ENCODE results near the gene ATP1A2.

ATP1A2 gene

DNA sequence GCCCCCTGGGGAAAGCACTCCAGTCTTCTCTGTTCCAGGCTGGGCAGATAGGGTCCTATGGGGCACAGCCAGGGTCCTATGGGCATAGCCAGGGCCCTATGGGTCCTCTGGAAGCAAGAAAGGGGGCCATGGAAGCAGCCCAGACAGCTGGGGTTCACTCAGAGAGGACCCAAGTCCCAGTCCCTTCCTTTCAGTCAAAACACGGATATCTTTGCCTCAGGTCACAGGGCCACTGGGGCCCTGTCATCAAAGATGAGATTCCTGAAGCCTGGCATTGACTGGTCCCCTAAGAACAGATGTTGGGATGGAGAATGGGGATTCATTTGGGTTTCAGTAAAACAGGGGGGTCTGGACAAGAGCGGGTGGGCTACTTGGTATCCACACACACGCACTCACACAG is 25.7 kb upstream of the ATP1A2 start:
- Histone ChIP-seq H3F3A (ENCODE audit: control insufficient read depth, insufficient read depth) (0 out of 2 replicates have a peak, but pooled peaks cover 2% of the 10 kb centered on the region), H3K79me2 (ENCODE audit: control insufficient read depth, low read length) (no peaks in the 10 kb centered on the region), H3K9me3 (ENCODE audit: control insufficient read depth, insufficient read depth, low read length) (no peaks in the 10 kb centered on the region), H4K20me1 (ENCODE audit: control insufficient read depth, insufficient read depth, low read depth, low read length) (no peaks in the 10 kb centered on the region), H3K4me2 (ENCODE audit: low read length) (no peak overlapping the region), H3K4me1 (ENCODE audit: control insufficient read depth, low read length) (no peaks in the 10 kb centered on the region), H3K4me3 (ENCODE audit: low read length) (no peak overlapping the region), H3K27ac (ENCODE audit: low read depth, low read length) (no peak overlapping the region), H3K27me3 (ENCODE audit: control insufficient read depth, low read length) (no peaks in the 10 kb centered on the region), H3K36me3 (ENCODE audit: control insufficient read depth, low read length) (peaks cover 30% of the 10 kb centered on the region; the same call in 1 of the 2 replicates), H3K9me2 (replicated peaks; ENCODE audit: control insufficient read depth, low read length) (no peaks in the 10 kb centered on the region)
- TF ChIP-seq, protein P1, sequence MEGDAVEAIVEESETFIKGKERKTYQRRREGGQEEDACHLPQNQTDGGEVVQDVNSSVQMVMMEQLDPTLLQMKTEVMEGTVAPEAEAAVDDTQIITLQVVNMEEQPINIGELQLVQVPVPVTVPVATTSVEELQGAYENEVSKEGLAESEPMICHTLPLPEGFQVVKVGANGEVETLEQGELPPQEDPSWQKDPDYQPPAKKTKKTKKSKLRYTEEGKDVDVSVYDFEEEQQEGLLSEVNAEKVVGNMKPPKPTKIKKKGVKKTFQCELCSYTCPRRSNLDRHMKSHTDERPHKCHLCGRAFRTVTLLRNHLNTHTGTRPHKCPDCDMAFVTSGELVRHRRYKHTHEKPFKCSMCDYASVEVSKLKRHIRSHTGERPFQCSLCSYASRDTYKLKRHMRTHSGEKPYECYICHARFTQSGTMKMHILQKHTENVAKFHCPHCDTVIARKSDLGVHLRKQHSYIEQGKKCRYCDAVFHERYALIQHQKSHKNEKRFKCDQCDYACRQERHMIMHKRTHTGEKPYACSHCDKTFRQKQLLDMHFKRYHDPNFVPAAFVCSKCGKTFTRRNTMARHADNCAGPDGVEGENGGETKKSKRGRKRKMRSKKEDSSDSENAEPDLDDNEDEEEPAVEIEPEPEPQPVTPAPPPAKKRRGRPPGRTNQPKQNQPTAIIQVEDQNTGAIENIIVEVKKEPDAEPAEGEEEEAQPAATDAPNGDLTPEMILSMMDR (IDR thresholded peaks at IDR 0.05; ENCODE audit: low read depth, low read length, poor library complexity, severe bottlenecking) = no peak
- no peak for TF ChIP-seq EZH2phosphoT487 (IDR thresholded peaks at IDR 0.05; ENCODE audit: borderline replicate concordance, low read length)

DNA sequence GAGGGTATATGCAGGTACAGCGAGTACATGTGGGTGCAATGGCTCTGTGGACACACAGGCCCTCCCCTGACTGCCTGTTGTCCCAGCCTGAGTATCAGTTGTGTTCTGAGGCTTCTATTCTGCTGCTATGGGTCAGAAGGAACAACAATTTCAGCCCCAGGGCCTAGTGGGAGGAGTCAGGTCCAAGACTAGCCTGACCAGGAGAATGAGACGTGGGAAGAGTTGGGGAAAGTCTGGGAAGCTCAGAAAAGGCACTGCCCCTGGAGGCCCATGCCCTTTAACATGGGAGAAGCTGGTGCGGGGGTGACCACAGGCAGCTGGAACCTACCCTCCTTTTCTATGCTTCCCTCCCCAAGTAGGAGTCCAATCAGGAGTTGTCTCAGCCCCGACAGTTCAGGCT is 24.8 kb upstream of the ATP1A2 start:
- Histone ChIP-seq H3K9me2 (replicated peaks; ENCODE audit: control insufficient read depth, low read length) (no peaks in the 10 kb centered on the region), H4K20me1 (ENCODE audit: control insufficient read depth, insufficient read depth, low read depth, low read length) (no peaks in the 10 kb centered on the region), H3K9me3 (ENCODE audit: control insufficient read depth, insufficient read depth, low read length) (no peaks in the 10 kb centered on the region), H3K4me3 (ENCODE audit: low read length) (no peak overlapping the region), H3K4me2 (ENCODE audit: low read length) (no peak overlapping the region), H3K4me1 (ENCODE audit: control insufficient read depth, low read length) (no peaks in the 10 kb centered on the region), H3K36me3 (ENCODE audit: control insufficient read depth, low read length) (peaks cover 30% of the 10 kb centered on the region; the same call in 1 of the 2 replicates), H3K27ac (ENCODE audit: low read depth, low read length) (no peak overlapping the region), H3F3A (ENCODE audit: control insufficient read depth, insufficient read depth) (0 out of 2 replicates have a peak, but pooled peaks cover 2% of the 10 kb centered on the region), H3K27me3 (ENCODE audit: control insufficient read depth, low read length) (no peaks in the 10 kb centered on the region), H3K79me2 (ENCODE audit: control insufficient read depth, low read length) (0 out of 2 replicates have a peak, but pooled peaks cover 3% of the 10 kb centered on the region)
- no peak for TF ChIP-seq EZH2phosphoT487 (IDR thresholded peaks at IDR 0.05; ENCODE audit: borderline replicate concordance, low read length)
- TF ChIP-seq, protein P1 (IDR thresholded peaks at IDR 0.05; ENCODE audit: low read depth, low read length, poor library complexity, severe bottlenecking) = no peak

DNA sequence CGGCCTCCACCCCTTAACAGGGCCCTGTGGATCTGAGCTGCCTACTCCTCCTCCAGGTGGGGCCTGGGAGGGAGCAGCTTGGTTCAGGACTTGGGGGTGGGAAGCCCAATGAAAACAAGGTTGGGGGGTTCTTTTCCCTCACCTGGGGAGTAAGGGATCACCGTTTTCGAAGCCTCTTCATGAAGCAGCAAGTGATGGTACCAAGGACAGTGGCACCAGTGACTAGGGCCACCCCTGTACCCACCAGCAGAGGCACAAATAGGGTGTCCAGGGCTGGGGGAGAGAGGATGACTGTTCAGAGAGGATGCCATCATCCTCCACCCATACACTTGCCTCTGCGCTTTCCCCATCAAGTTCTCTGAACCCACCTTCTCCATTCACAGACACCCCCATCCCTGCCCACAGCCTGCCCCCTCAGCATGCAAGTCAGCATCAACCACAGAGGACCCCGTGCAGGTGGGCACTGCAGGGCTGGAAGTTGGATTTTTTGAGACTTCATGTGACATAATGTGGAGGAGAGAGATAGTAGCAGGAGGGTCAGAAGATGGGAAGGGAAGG is 23.8 kb upstream of the ATP1A2 start:
- H4K20me1 ChIP-seq (ENCODE audit: control insufficient read depth, insufficient read depth, low read depth, low read length) = no peaks in the 10 kb centered on the region
- peaks cover 30% of the 10 kb centered on the region; the same call in 1 of the 2 replicates for H3K36me3 ChIP-seq (ENCODE audit: control insufficient read depth, low read length)
- H3K79me2 ChIP-seq (ENCODE audit: control insufficient read depth, low read length) = peaks cover 12% of the 10 kb centered on the region
- no peak overlapping the region for H3K4me2 ChIP-seq (ENCODE audit: low read length)
- no peaks in the 10 kb centered on the region for H3K9me3 ChIP-seq (ENCODE audit: control insufficient read depth, insufficient read depth, low read length)
- H3K4me3 ChIP-seq (ENCODE audit: low read length) = no peak overlapping the region
- no peak overlapping the region for H3K27ac ChIP-seq (ENCODE audit: low read depth, low read length)
- H3F3A ChIP-seq (ENCODE audit: control insufficient read depth, insufficient read depth) = 0 out of 2 replicates have a peak, but pooled peaks cover 1% of the 10 kb centered on the region
- peaks cover 8% of the 10 kb centered on the region for H3K4me1 ChIP-seq (ENCODE audit: control insufficient read depth, low read length)
- TF ChIP-seq EZH2phosphoT487 (IDR thresholded peaks at IDR 0.05; ENCODE audit: borderline replicate concordance, low read length) = no peak
- TF ChIP-seq, protein P1 (IDR thresholded peaks at IDR 0.05; ENCODE audit: low read depth, low read length, poor library complexity, severe bottlenecking) = no peak
- H3K9me2 ChIP-seq (replicated peaks; ENCODE audit: control insufficient read depth, low read length) = no peaks in the 10 kb centered on the region
- no peaks in the 10 kb centered on the region for H3K27me3 ChIP-seq (ENCODE audit: control insufficient read depth, low read length)
